Smooth muscle cell (in vitro differentiated cells): ENCODE data around the gene KLF15. TPM values are rescaled to one million over a fixed set of nuclear protein-coding genes. Genes with fewer than 3 reads are reported as not detected.

ENCODE experiments used
- DNase-seq: peaks from one replicate; lab custom pipeline; 2025; ENCODE audit not compliant: unreplicated experiment; lab: John Stamatoyannopoulos, UW
- H2AFZ ChIP-seq: fragments of 200-600 bp; sonication (generic); 2 replicates; pipeline ENCODE4 v1.6.0; 2016; ENCODE audit warnings: antibody characterized with exemption, low read depth, mild to moderate bottlenecking
- H3F3A ChIP-seq: fragments of 200-600 bp; sonication (generic); 2 replicates; pipeline ENCODE4 v1.6.0; 2017; ENCODE audit warnings: antibody characterized with exemption, low read depth
- H3K27ac ChIP-seq: fragments of 200-600 bp; sonication (generic); 2 replicates; pipeline ENCODE4 v1.5.1; 2016; ENCODE audit warnings: low read depth, mild to moderate bottlenecking
- H3K27me3 ChIP-seq: fragments of 200-600 bp; sonication (generic); 2 replicates; pipeline ENCODE4 v1.6.1; 2016; ENCODE audit warnings: low read depth, mild to moderate bottlenecking
- H3K36me3 ChIP-seq: fragments of 200-600 bp; sonication (generic); 2 replicates; pipeline ENCODE4 v1.5.1; 2016; ENCODE audit warnings: low read depth
- H3K4me1 ChIP-seq: fragments of 200-600 bp; sonication (generic); 2 replicates; pipeline ENCODE4 v1.5.1; 2016; ENCODE audit warnings: low read depth
- H3K4me2 ChIP-seq: fragments of 200-600 bp; sonication (generic); 2 replicates; pipeline ENCODE4 v1.6.0; 2016; ENCODE audit warnings: mild to moderate bottlenecking
- H3K4me3 ChIP-seq: fragments of 200-600 bp; sonication (generic); 2 replicates; pipeline ENCODE4 v1.5.1; 2016; ENCODE audit warnings: mild to moderate bottlenecking
- H3K79me2 ChIP-seq: fragments of 200-600 bp; sonication (generic); 2 replicates; pipeline ENCODE4 v1.6.0; 2016; ENCODE audit warnings: low read depth, mild to moderate bottlenecking
- H3K9ac ChIP-seq: fragments of 200-600 bp; sonication (generic); 2 replicates; pipeline ENCODE4 v1.6.0; 2016; ENCODE audit warnings: low read depth
- H3K9me3 ChIP-seq: fragments of 200-600 bp; sonication (generic); replicated peaks from 2 replicates; pipeline ENCODE4 v1.5.1; 2016; ENCODE audit warnings: low read depth
- H4K20me1 ChIP-seq: fragments of 200-600 bp; sonication (generic); 2 replicates; pipeline ENCODE4 v1.6.0; 2016; ENCODE audit warnings: low read depth
- CTCF ChIP-seq: fragments of 200-600 bp; sonication (generic); IDR thresholded peaks from 2 replicates; pipeline ENCODE4 v1.5.1; 2017; ENCODE audit warnings: borderline replicate concordance, mild to moderate bottlenecking, antibody characterized with exemption; ENCODE audit not compliant: insufficient read depth, poor library complexity, severe bottlenecking
- WGBS: methylation state at CpG from one replicate; pipeline ENCODE4 v1.1.7; 2016; ENCODE audit warnings: low lambda C conversion rate; 5-methylcytosine and 5-hydroxymethylcytosine counted together
- polyA plus RNA-seq: library from polyadenylated mRNA; unstranded; fragments of >200 nt; fragmentation: Nextera tagmentation; extraction: Ambion mirVana; gene quantifications from 2 replicates; pipeline ENCODE4 v1.2.1, GENCODE V29; 2016
- total RNA-seq: library from RNA; depleted of rRNA; stranded (reverse); fragments of >200 nt; gene quantifications from 2 replicates; pipeline ENCODE4 v1.2.3, GENCODE V29; 2014

The KLF15 gene
- total and polyA plus RNA-seq, 2 experiments from 2014 or later: not detected

- peak overlapping the region; percentile 83 for H2AFZ ChIP-seq
- peak overlapping the region; percentile 61 for H3K4me3 ChIP-seq
- H3K9ac ChIP-seq: no peak overlapping the region
- no peaks in the 10 kb centered on the region for H3K79me2 ChIP-seq
- 7% methylated on average over 11 of the region's 11 CpGs for WGBS
- H3K27me3 ChIP-seq: peaks cover 32% of the 10 kb centered on the region
- no peaks in the 10 kb centered on the region for H3K9me3 ChIP-seq
- peaks cover 11% of the 10 kb centered on the region for H3K4me1 ChIP-seq
- H3K27ac ChIP-seq: no peak overlapping the region
- DNase-seq: no peak
- no peaks in the 10 kb centered on the region for H3F3A ChIP-seq
- peak overlapping the region; percentile 97 for H3K4me2 ChIP-seq
- H4K20me1 ChIP-seq: no peaks in the 10 kb centered on the region
- no peaks in the 10 kb centered on the region for H3K36me3 ChIP-seq
- no peak for TF ChIP-seq CTCF
These were observed 1.0 kb upstream of the KLF15 start for GRCh38 chr3:126358038-126358815.

- no peaks in the 10 kb centered on the region for H4K20me1 ChIP-seq
These were observed 589 bp downstream of the KLF15 start for GRCh38 chr3:126356373-126357264.

DNA sequence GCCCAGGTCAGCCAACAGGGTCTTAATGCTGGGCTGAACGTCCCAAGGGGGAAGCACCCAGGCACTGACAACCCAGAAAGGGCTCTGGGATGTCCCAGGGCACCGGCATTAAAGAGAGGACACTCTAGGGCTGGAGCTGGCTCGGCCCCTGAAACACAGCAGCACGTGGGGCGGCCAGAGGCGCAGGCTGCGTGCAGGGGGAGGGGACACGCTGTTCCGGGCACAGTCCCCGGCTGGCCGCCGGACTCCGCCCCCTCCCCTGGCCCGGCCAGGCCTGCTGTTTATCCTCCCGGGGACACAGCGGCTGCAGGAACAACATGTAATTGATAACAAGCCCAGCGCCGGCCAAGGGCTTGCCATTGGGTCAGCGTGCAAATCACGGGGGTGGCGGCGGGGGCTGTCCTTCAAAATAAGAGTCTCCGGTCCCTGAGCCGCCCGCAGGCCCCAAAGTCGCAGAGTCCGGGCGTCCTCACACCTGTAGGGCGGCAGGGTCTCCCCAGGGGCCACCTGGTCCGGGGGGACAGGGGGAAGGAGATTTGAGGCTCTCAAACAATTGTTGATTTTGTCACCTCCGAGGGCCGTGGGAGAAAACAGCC, 1.3 kb downstream of the KLF15 start:
- Histone ChIP-seq H4K20me1 (no peaks in the 10 kb centered on the region), H3K4me1 (peaks cover 11% of the 10 kb centered on the region), H3K9ac (no peak overlapping the region), H3K36me3 (no peaks in the 10 kb centered on the region), H3K4me2 (peak overlapping the region; percentile 97), H3K27me3 (peaks cover 32% of the 10 kb centered on the region), H3K79me2 (no peaks in the 10 kb centered on the region), H3K27ac (no peak overlapping the region), H3F3A (no peaks in the 10 kb centered on the region), H3K9me3 (no peaks in the 10 kb centered on the region), H3K4me3 (peak overlapping the region; percentile 61), H2AFZ (peak overlapping the region; percentile 94)
- no peak for TF ChIP-seq CTCF
- under 1% methylated on average over 27 of the region's 32 CpGs for WGBS
- peak; percentile 65 for DNase-seq

More at GRCh38 chr3:126356373-126357264, 589 bp downstream of the KLF15 start:
- H3F3A ChIP-seq: no peaks in the 10 kb centered on the region
- H3K4me3 ChIP-seq: peak overlapping the region; percentile 61
- DNase-seq: peak; percentile 38
- H3K4me1 ChIP-seq: peaks cover 11% of the 10 kb centered on the region
- H3K9ac ChIP-seq: no peak overlapping the region
- H2AFZ ChIP-seq: peak overlapping the region; percentile 94
- H3K27me3 ChIP-seq: peaks cover 32% of the 10 kb centered on the region
- no peak for TF ChIP-seq CTCF
- peak overlapping the region; percentile 97 for H3K4me2 ChIP-seq
- no peaks in the 10 kb centered on the region for H3K9me3 ChIP-seq
- H3K27ac ChIP-seq: no peak overlapping the region
- WGBS: under 1% methylated on average over 47 of the region's 100 CpGs
- H3K79me2 ChIP-seq: no peaks in the 10 kb centered on the region
- H3K36me3 ChIP-seq: no peaks in the 10 kb centered on the region
